HG02973 (cell line): ENCODE measurements around the gene FMN1.
"Not testable (repeated sequence)": the region's sequence is repeated elsewhere in the genome, so short reads cannot be mapped to it uniquely, and the experiment has no call there.

Experiments used
- ATAC-seq: cut with Tn5 transposase; IDR thresholded peaks from one replicate; pipeline ENCODE4 v1.9.1; 2021; ENCODE audit warnings: moderate library complexity; ENCODE audit not compliant: unreplicated experiment

The FMN1 gene

DNA sequence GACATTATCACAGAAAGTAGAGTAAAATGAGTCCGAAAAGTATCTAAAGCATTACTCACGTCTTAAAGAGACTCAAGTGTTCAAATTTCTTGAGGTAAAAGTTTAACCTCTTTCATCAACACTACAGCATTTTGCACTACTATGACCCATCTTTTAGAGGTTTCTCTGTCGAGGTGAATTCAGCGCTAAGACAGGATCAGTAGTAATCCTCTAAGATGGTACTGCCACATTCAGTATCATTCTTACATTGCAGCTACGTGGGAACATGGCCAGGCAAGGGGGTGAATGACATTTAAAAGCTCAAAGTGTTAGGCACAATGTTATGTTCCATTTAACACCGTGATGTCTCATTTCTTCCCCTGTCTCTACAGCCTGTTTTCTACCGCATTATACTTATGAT lies 210.8 kb downstream of the FMN1 start:
- ATAC-seq, result no peak

- ATAC-seq, result no peak
Observed at GRCh38 chr15:32982001-32982400, 212.5 kb downstream of the FMN1 start.

DNA sequence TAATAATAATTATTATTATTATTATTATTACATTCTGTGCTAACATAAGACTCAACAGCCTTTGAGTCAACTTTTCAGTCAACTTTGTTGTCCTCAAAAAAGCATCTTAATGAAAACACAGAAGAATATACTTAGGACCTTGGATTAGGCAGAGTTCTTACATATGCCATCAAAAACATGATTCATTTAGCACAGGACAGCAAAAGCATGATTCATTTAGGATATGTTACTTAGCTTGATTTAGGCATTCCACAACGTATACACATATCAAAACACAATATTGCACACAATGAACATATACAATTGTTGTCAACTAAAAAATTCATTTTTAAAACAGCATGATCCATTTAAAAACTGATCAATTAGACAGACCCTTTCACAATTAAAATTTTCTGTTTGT lies 213.0 kb downstream of the FMN1 start:
- ATAC-seq, result no peak

- no peak for ATAC-seq
Observed at GRCh38 chr15:32979710-32980109, 214.8 kb downstream of the FMN1 start.

- no peak for ATAC-seq
Observed at GRCh38 chr15:32977506-32977905, 217.0 kb downstream of the FMN1 start.

GRCh38 chr15:32974691-32975090 lies 219.8 kb downstream of the FMN1 start:
- ATAC-seq, result no peak

DNA sequence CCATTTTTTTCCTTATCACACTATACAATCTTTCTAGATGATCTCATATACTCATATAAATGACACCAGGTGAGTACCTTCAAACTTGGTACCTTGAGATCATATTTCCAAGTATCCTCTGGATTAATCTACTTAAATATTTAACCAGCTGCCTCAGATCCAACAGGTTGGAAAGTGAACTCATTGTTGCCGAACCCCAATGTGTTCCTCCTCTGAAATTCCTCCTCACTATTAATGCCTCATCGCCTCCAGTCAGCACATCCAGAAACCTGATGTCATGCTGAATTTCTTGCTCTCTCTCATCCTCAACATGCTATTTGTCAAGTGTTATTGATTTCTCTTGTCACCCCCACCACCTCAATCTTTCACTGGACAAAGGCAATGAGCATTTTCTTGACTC lies 221.8 kb downstream of the FMN1 start:
- no peak for ATAC-seq

DNA sequence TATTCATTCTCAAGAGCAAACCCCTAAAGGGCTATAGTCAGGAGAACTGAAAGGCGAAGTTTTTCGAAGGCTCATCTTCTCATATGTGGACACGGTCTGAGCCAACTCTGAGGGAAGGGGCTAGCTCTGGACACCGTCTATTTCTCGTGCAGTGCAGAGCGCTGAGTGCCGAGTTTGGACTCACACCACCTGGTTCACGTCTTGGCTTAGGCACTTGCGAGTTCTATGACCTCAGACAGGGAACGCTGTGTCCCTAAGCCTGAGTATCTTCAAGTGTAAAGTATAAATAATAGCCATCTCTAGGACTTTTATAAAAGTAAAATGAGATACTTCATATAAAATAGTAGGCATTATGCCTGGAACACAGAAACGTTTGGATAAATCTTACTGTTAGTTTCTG lies 223.7 kb downstream of the FMN1 start:
- ATAC-seq, result no peak

DNA sequence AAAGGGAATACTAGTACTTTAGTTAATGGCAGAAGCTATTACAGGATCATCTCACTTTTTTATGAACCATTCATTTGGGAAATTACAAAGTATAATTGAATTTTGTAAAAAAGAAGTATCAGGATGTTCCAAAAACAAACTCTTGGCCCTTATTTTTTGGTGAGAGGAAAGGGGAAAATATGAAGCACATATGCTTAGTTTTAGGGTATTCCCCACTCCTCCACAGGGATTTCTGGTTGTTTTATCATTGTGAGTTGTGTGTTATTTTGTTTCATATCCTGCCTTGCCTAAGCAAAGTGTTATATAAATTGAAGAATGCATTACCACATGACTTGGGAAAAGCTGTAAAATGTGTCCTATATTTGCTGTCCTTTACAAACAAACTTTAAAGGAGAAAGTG lies 227.0 kb downstream of the FMN1 start:
- no peak for ATAC-seq

- no peak for ATAC-seq
Observed at GRCh38 chr15:32966512-32966911, 228.0 kb downstream of the FMN1 start.

DNA sequence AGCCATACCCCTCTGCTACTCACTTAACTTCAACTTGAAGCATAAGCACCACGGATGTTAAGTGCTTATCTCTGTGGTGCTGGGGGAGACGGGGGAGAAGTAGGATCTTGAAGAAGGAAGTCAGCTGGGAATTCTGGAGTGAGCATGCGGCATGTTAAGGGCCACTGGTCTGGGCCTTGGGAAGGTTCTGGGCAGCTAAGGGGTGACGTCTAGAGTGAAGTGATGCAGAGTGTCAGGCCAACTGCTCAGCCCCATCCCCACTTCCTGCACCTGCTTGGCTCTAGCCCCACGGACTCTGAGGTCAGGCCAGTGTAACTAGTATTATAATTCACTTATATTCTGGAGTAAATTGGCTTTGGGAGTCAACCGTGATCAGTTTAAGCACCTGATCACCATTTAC lies 228.6 kb downstream of the FMN1 start:
- no peak for ATAC-seq

GRCh38 chr15:32959077-32959476 lies 235.4 kb downstream of the FMN1 start:
- ATAC-seq, result no peak

- no peak for ATAC-seq
Observed at GRCh38 chr15:32957219-32957618, 237.3 kb downstream of the FMN1 start.

DNA sequence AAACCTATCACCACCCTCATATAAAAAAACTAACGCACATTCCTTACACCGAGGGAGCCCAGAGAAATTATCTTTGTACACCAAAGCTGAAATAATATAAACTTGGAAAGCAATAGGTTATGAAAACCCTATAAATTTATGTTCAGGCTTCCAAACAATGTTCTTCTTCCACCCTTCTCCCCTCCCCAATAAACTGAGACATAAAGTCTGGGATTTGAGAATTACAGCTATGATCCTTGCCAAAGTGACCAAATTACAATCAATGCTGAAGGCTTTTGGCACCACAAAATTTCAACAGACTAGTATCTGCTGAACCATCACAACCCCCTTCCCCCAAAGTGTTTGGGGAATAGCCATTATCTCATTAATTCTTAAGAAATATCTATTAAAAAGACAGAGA lies 237.8 kb downstream of the FMN1 start:
- no peak for ATAC-seq

- ATAC-seq, result no peak
Observed at GRCh38 chr15:32956006-32956405, 238.5 kb downstream of the FMN1 start.

DNA sequence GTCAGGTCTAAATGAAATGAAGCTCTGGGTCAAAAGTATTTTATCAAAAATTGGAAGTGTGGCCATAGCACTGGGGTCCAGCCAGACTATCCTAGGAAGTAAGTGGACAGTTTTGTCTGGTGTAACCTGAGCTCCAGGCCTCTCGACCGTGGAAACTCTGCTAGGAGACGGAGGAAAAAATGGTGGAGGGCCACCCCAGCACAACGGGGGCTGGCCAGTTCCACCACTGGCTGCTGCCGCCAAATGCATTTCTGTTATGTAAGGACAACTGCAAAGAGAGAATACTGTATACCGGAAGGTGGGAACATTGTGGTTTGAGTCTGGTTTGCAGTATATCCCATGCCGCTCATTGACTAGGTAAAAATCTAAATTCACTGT lies 241.0 kb downstream of the FMN1 start:
- ATAC-seq, result no peak

- ATAC-seq, result no peak
Observed at GRCh38 chr15:32952901-32953532, 241.5 kb downstream of the FMN1 start.

DNA sequence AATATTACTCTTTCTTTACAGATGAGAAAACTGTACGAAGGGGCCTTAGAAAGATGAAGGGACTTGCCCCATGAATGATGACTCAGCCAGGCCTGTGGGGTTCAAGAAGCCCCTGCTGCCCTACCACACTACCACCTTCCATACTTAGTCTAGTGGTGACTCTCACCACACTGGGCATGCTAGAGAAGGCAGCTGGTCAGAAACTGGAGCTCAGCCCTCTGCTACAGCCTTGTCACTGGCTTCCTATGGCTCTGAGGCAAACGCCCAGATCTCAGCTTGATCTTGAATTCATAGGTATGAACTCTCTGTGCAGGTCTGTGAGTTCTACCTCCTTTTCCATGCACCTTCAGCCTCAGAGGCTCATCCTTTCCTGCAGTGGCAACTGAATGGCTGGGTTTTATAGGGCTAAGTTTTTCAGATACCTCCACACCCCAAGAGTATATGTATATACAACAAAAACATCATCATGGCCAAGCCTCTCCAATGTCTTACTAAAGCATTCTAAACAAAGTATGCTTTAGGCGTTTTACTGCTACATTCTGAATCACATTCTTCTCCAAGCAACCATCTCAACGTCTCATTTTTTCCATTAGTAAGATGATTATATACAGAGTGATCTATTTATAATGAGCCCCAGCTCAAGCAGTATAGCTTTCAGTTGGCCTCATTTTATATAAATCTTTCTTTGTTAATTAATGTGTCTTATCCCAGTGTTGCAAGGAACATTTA lies 242.6 kb downstream of the FMN1 start:
- no peak for ATAC-seq

- ATAC-seq, result not testable (repeated sequence)
Observed at GRCh38 chr15:32950051-32950450, 244.5 kb downstream of the FMN1 start.

- no peak for ATAC-seq
Observed at GRCh38 chr15:32946210-32946609, 248.3 kb downstream of the FMN1 start.

- ATAC-seq, result no peak
Observed at GRCh38 chr15:32944431-32944830, 250.1 kb downstream of the FMN1 start.

DNA sequence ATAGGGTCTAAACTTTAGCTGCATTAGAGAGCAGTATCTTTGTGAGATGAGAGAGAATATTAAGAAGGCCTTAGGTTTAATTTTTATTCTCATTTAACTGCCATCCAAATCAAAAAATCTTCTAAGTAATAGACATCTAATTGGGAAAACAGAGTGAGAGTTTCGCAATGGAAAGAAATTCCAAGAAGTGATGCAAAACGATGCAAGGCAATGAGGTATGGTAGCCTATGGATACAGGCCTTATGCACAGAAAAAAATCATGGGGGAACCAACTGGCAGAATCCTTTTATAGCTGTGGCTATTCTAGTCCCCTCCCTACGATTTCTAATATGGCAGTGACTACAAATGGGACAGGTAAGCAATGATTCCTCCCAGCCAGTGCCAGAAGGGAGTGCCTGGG lies 250.8 kb downstream of the FMN1 start:
- ATAC-seq, result no peak

DNA sequence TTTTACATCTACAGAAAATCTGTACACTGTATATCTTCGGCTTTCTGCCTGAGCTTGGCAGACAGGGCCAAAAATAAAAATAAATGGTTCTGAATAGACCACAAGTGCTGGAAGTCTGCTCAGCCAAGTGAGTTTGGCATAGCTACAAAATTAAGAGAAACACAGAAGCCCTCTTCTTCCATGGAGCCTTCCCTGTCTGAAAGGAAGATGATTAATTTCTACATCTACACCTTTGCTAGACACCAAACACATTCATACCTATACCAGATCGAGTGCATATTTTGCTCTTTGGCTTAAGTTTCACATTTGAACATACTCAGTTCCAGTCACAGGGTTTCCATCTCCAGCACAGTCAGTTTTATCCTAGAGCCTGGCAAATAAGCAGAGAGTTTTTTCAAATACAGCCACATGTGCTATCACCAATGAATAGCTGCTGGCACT lies 252.1 kb downstream of the FMN1 start:
- ATAC-seq, result no peak
